GM12864 (cell line): ENCODE results near the gene KCNK4.
A peak's percentile ranks its signal among the peaks of the same experiment; 100 is the strongest.

Source experiments
- DNase-seq: peaks from one replicate; pipeline ENCODE4 v3.0.0-alpha.2; 2011; ENCODE audit warnings: low read depth
- H3K4me3 ChIP-seq: 2 replicates; pipeline ENCODE4 v1.5.1; 2011; ENCODE audit warnings: mild to moderate bottlenecking, low read depth, low read length, control low read depth
- CTCF ChIP-seq: IDR thresholded peaks from 2 replicates; pipeline ENCODE4 v1.5.1; 2011; ENCODE audit warnings: low read depth, mild to moderate bottlenecking, moderate library complexity, low read length, control low read depth, inconsistent platforms; ENCODE audit errors: missing control alignments

Gene KCNK4

GRCh38 chr11:64299847-64300648 is 8.9 kb downstream of the KCNK4 start, which contains the start of gene CATSPERZ:
CATSPERZ (plus strand) TSS chr11:64300358; CDS start chr11:64300411, 53 bp downstream.
- no peak for DNase-seq
- H3K4me3 ChIP-seq = peak within 1 kb of the TSS; percentile 22
- no peak for TF ChIP-seq CTCF

GRCh38 chr11:64303109-64304031 is 12.3 kb downstream of the KCNK4 start:
- no peak for TF ChIP-seq CTCF
- peak overlapping the region; percentile 58 for H3K4me3 ChIP-seq
- DNase-seq = no peak

GRCh38 chr11:64304032-64304315 is 12.9 kb downstream of the KCNK4 start:
- H3K4me3 ChIP-seq = peak overlapping the region; percentile 58
- no peak for DNase-seq
- no peak for TF ChIP-seq CTCF

GRCh38 chr11:64304316-64305072 is 13.4 kb downstream of the KCNK4 start:
- peak; percentile 85 for DNase-seq
- H3K4me3 ChIP-seq = peak overlapping the region; percentile 58
- peak; percentile 91 for TF ChIP-seq CTCF

- peak; percentile 97 for DNase-seq
- peak within 1 kb of the TSS; percentile 78 for H3K4me3 ChIP-seq
- no peak for TF ChIP-seq CTCF
These were observed 14.1 kb downstream of the KCNK4 start, which contains the start of gene ESRRA for GRCh38 chr11:64305075-64305690. ESRRA (plus strand) TSS chr11:64305524; CDS start chr11:64307180, 1,656 bp downstream.
